Stimulated activated CD4-positive, alpha-beta T cell treated with anti-CD3 and anti-CD28 coated beads, Interleukin-2, amount 100 ng/mL, for 4 hours (primary cell): ENCODE data around the gene ERGIC3.
"Not testable (repeated sequence)": the region's sequence is repeated elsewhere in the genome, so short reads cannot be mapped to it uniquely, and the experiment has no call there.

Experiments
- DNase-seq: peaks from one replicate; pipeline ENCODE4 v3.0.0-alpha.2; 2020; ENCODE audit warnings: low read depth

Gene ERGIC3

GRCh38 chr20:35518955-35519354 lies 22.9 kb upstream of the ERGIC3 start:
- DNase-seq, result no peak

GRCh38 chr20:35523298-35523888 lies 18.5 kb upstream of the ERGIC3 start:
- DNase-seq, result no peak

GRCh38 chr20:35525639-35526038 lies 16.2 kb upstream of the ERGIC3 start:
- DNase-seq, result no peak

GRCh38 chr20:35527122-35527769 lies 14.6 kb upstream of the ERGIC3 start:
- DNase-seq, result no peak

GRCh38 chr20:35529552-35529951 lies 12.3 kb upstream of the ERGIC3 start, which contains the start of gene C20orf173:
TSS of gene C20orf173 (minus strand) at chr20:35529652. CDS start at chr20:35529373, 279 bp downstream.
- DNase-seq, result no peak

GRCh38 chr20:35539756-35540212 lies 2.1 kb upstream of the ERGIC3 start:
- no peak for DNase-seq

GRCh38 chr20:35541118-35541782 lies 628 bp upstream of the ERGIC3 start:
- no peak for DNase-seq

- DNase-seq, result no peak
Measured at GRCh38 chr20:35542990-35543389, 1.1 kb downstream of the ERGIC3 start.

- no peak for DNase-seq
Measured at GRCh38 chr20:35544436-35544835, 2.6 kb downstream of the ERGIC3 start.

- not testable (repeated sequence) for DNase-seq
Measured at GRCh38 chr20:35544941-35545340, 3.1 kb downstream of the ERGIC3 start.

GRCh38 chr20:35546127-35546526 lies 4.2 kb downstream of the ERGIC3 start:
- DNase-seq, result no peak

- no peak for DNase-seq
Measured at GRCh38 chr20:35547329-35547728, 5.5 kb downstream of the ERGIC3 start.

GRCh38 chr20:35551503-35551902 lies 9.6 kb downstream of the ERGIC3 start:
- DNase-seq, result no peak

- no peak for DNase-seq
Measured at GRCh38 chr20:35552914-35553313, 11.0 kb downstream of the ERGIC3 start.

- DNase-seq, result not testable (repeated sequence)
Measured at GRCh38 chr20:35555461-35555860, 13.6 kb downstream of the ERGIC3 start.

- DNase-seq, result no peak
Measured at GRCh38 chr20:35555951-35556645, 14.2 kb downstream of the ERGIC3 start.

GRCh38 chr20:35556871-35557270 lies 15.0 kb downstream of the ERGIC3 start:
- DNase-seq, result no peak

- DNase-seq, result no peak
Measured at GRCh38 chr20:35558451-35558850, 16.6 kb downstream of the ERGIC3 start.

- DNase-seq, result no peak
Measured at GRCh38 chr20:35559042-35559693, 17.3 kb downstream of the ERGIC3 start.

- DNase-seq, result no peak
Measured at GRCh38 chr20:35560105-35560511, 18.2 kb downstream of the ERGIC3 start.

GRCh38 chr20:35560541-35560940 lies 18.7 kb downstream of the ERGIC3 start:
- no peak for DNase-seq

- no peak for DNase-seq
Measured at GRCh38 chr20:35561268-35561667, 19.4 kb downstream of the ERGIC3 start.
